Brain microvascular endothelial cell (primary cell): ENCODE results near the gene CIAO3.

Experiments
- DNase-seq: peaks from one replicate; pipeline ENCODE4 v3.0.0-alpha.2; 2020
- H3K27ac ChIP-seq: fragments of 250-450 bp; sonication (Bioruptor Pico); 2 replicates; pipeline ENCODE4 v1.5.1; 2020; ENCODE audit warnings: mild to moderate bottlenecking, moderate library complexity
- H3K27me3 ChIP-seq: fragments of 250-450 bp; sonication (Bioruptor Pico); replicated peaks from 2 replicates; pipeline ENCODE4 v1.5.1; 2020; ENCODE audit warnings: mild to moderate bottlenecking
- H3K36me3 ChIP-seq: fragments of 250-450 bp; sonication (Bioruptor Pico); replicated peaks from 2 replicates; pipeline ENCODE4 v1.5.1; 2020; ENCODE audit warnings: mild to moderate bottlenecking
- H3K4me3 ChIP-seq: 2 replicates; pipeline ENCODE4 v1.5.1; 2011; ENCODE audit warnings: low read depth, mild to moderate bottlenecking, control low read depth, low read length, moderate library complexity
- in situ Hi-C: cut with HindIII; loops from 2 replicates; pipeline ENCODE4 v1.10.0; 2017; ENCODE audit warnings: low sequenced_read_pairs, low pct_ligation_motif_present
- TF ChIP-seq, protein P1 (sequence below): IDR thresholded peaks from 2 replicates; pipeline ENCODE4 v1.5.1; 2011; ENCODE audit warnings: low read depth, mild to moderate bottlenecking, moderate library complexity, low read length, control low read depth, inconsistent platforms; ENCODE audit errors: missing control alignments

Gene CIAO3

GRCh38 chr16:720447-720989 is 20.3 kb downstream of the CIAO3 start:
- H3K27ac ChIP-seq: peak overlapping the region; percentile 63
- H3K27me3 ChIP-seq: no peaks in the 10 kb centered on the region
- TF ChIP-seq, protein P1, sequence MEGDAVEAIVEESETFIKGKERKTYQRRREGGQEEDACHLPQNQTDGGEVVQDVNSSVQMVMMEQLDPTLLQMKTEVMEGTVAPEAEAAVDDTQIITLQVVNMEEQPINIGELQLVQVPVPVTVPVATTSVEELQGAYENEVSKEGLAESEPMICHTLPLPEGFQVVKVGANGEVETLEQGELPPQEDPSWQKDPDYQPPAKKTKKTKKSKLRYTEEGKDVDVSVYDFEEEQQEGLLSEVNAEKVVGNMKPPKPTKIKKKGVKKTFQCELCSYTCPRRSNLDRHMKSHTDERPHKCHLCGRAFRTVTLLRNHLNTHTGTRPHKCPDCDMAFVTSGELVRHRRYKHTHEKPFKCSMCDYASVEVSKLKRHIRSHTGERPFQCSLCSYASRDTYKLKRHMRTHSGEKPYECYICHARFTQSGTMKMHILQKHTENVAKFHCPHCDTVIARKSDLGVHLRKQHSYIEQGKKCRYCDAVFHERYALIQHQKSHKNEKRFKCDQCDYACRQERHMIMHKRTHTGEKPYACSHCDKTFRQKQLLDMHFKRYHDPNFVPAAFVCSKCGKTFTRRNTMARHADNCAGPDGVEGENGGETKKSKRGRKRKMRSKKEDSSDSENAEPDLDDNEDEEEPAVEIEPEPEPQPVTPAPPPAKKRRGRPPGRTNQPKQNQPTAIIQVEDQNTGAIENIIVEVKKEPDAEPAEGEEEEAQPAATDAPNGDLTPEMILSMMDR: peak; percentile 50
- H3K4me3 ChIP-seq: peak overlapping the region; percentile 65
- in situ Hi-C loops: loop anchor here (25.0 kb wide), 1 partner anchor 267 kb away; the partner anchor contains the start of gene SOX8
- DNase-seq: peak; percentile 43
- peaks cover 4% of the 10 kb centered on the region for H3K36me3 ChIP-seq

DNA sequence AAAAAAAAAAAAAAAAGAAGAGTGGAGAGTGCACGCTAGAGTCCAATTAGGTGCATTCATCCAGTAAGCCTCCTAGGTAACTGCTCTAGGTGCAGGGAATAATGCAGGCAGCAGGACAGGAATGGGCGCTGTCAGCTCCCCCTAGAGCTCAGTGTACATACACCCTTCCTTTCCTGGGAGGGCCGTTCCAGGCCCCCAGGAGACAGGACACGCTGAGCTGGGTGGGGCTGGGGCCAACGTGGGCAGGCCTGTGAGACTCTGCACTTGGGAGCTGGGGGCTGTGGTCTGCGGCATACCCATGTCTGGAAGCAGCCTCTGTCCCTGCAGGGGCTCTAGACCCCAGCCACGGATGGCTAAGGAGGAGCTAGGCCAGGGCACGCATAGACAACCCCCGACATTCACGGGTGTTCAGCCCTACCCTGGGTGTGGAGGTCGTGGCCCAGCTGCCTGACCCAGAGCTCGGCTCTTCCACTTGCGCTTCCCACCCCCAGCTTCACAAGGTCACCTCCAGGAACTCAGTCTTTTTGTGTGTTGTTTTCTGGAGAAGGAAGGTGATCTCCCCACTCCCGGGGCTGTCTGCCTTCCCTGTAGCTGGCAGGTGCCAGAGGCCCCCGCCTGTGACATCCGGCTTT is 20.9 kb downstream of the CIAO3 start:
- no peak for DNase-seq
- Histone ChIP-seq H3K4me3 (peak overlapping the region; percentile 65), H3K27ac (no peak overlapping the region), H3K36me3 (peaks cover 4% of the 10 kb centered on the region), H3K27me3 (no peaks in the 10 kb centered on the region)
- TF ChIP-seq, protein P1: peak; percentile 56
- in situ Hi-C loops: loop anchor here (25.0 kb wide), 1 partner anchor 267 kb away; the partner anchor contains the start of gene SOX8

DNA sequence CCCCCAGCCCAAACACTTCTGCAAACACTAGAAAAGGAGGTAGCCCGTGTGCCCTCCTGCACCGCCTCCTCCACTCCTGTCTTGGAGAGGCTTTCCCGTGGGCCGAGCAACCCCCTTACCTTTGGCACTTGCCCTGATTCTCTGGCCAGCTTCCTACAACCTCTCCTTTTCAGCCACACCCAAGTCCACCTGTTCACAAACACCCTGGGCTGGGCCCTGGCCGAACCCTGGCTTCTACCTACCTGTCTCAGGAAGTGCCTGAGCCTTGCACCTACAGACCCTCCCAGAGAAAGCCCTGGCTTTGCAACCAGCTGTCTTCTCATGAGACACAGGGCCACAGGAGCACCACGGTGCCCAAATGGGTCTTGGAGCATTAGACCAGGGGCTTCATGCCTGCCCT is 21.9 kb downstream of the CIAO3 start:
- TF ChIP-seq, protein P1: no peak
- H3K27ac ChIP-seq: no peak overlapping the region
- no peaks in the 10 kb centered on the region for H3K27me3 ChIP-seq
- H3K4me3 ChIP-seq: no peak overlapping the region
- DNase-seq: no peak
- in situ Hi-C loops: loop anchor here (25.0 kb wide), 1 partner anchor 268 kb away; the partner anchor contains the start of gene SOX8
- peaks cover 4% of the 10 kb centered on the region for H3K36me3 ChIP-seq

- in situ Hi-C loops: loop anchor here (25.0 kb wide), 1 partner anchor 269 kb away; the partner anchor contains the start of gene SOX8
- H3K36me3 ChIP-seq: peaks cover 4% of the 10 kb centered on the region
These were observed 22.4 kb downstream of the CIAO3 start for GRCh38 chr16:718389-718788.

DNA sequence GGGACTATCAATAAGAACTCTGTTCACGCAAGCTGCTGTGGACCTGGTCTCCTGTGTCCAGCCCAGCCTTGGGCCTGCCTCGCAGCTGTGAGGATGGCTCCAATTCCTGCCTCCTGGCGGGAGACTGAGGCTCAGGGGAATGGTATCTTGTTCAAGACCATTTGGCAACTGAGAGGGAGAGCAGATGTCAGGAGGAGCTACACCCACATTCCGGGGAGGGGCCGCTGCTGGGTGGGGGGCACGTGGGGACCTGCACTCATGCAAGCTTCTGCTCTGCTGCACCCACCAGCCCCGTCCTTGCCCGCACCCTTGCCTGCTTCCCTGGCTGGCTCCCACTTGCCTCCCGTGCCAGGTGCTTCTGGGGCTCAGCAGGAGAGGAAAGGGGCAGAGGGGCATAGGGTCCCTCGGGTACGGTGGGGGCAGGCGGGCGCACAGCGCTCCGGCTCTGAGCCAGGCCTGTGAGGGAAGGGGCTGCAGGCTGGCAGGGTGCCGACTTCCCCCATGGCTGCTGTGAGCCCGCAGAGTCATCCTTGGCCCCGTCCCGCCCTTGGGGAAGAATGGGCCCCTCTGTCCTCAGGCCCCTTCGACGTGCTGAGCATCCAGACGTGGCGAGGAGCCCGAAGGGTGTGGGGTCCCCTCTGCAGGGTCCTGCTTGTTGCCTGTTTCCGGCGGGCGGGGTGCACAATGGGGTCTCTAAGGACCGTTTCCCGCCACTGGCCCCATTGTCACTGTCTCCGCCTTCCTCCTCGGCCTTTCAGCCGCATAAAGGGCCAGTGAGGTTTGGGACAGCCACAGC is 23.1 kb downstream of the CIAO3 start:
- H3K27ac ChIP-seq: no peak overlapping the region
- DNase-seq: no peak
- H3K27me3 ChIP-seq: no peaks in the 10 kb centered on the region
- no peak overlapping the region for H3K4me3 ChIP-seq
- peaks cover 2% of the 10 kb centered on the region for H3K36me3 ChIP-seq
- TF ChIP-seq, protein P1: no peak
- in situ Hi-C loops: loop anchor here (25.0 kb wide), 1 partner anchor 270 kb away; the partner anchor contains the start of gene SOX8

More at GRCh38 chr16:718389-718788, 22.4 kb downstream of the CIAO3 start:
- Histone ChIP-seq H3K4me3 (no peak overlapping the region), H3K27me3 (no peaks in the 10 kb centered on the region), H3K27ac (no peak overlapping the region)
- TF ChIP-seq, protein P1: no peak
- DNase-seq: no peak
